Neural progenitor cell (in vitro differentiated cells): ENCODE measurements around the gene ADRB2. TPM values are rescaled to one million over a fixed set of nuclear protein-coding genes. Genes with fewer than 3 reads are reported as not detected.

Experiments
- DNase-seq: peaks from one replicate; pipeline ENCODE4 v3.0.0-alpha.2; 2016; ENCODE audit warnings: low spot score
- H2AFZ ChIP-seq: fragments of 200-600 bp; sonication (generic); replicated peaks from 2 replicates; pipeline ENCODE4 v1.6.1; 2016; ENCODE audit warnings: antibody characterized with exemption
- H3F3A ChIP-seq: fragments of 200-600 bp; sonication (generic); 2 replicates; pipeline ENCODE4 v1.6.1; 2016; ENCODE audit warnings: antibody characterized with exemption, low read depth
- H3K27ac ChIP-seq: fragments of 200-600 bp; sonication (generic); 2 replicates; pipeline ENCODE4 v1.5.1; 2016; ENCODE audit warnings: mild to moderate bottlenecking
- H3K27me3 ChIP-seq: fragments of 200-600 bp; sonication (generic); 2 replicates; pipeline ENCODE4 v1.6.1; 2016; ENCODE audit warnings: mild to moderate bottlenecking, moderate library complexity
- H3K36me3 ChIP-seq: fragments of 200-600 bp; sonication (generic); 2 replicates; pipeline ENCODE4 v1.5.1; 2016
- H3K4me1 ChIP-seq: fragments of 200-600 bp; sonication (generic); 2 replicates; pipeline ENCODE4 v1.6.1; 2016; ENCODE audit warnings: mixed run types
- H3K4me2 ChIP-seq: fragments of 200-600 bp; sonication (generic); 2 replicates; pipeline ENCODE4 v1.6.1; 2016
- H3K4me3 ChIP-seq: fragments of 200-600 bp; sonication (generic); 2 replicates; pipeline ENCODE4 v1.5.1; 2016
- H3K79me2 ChIP-seq: fragments of 200-600 bp; sonication (generic); 2 replicates; pipeline ENCODE4 v1.6.1; 2016; ENCODE audit warnings: low read depth
- H3K9ac ChIP-seq: fragments of 200-600 bp; sonication (generic); 2 replicates; pipeline ENCODE4 v1.6.1; 2016
- H3K9me3 ChIP-seq: fragments of 200-600 bp; sonication (generic); 2 replicates; pipeline ENCODE4 v1.5.1; 2016; ENCODE audit warnings: low read depth
- H4K20me1 ChIP-seq: fragments of 200-600 bp; sonication (generic); 2 replicates; pipeline ENCODE4 v1.6.1; 2016; ENCODE audit warnings: low read depth
- H3K27ac Mint-ChIP-seq: 3 replicates; pipeline ENCODE4 v1.8.0; 2021; ENCODE audit warnings: mixed read lengths
- H3K27me3 Mint-ChIP-seq: 2 replicates; pipeline ENCODE4 v1.8.0; 2022; ENCODE audit warnings: low read depth, mild to moderate bottlenecking, inconsistent platforms, moderate library complexity, mixed read lengths; ENCODE audit not compliant: insufficient read depth
- H3K36me3 Mint-ChIP-seq: 3 replicates; pipeline ENCODE4 v1.8.0; 2021; ENCODE audit warnings: mixed read lengths
- H3K4me1 Mint-ChIP-seq: 3 replicates; pipeline ENCODE4 v1.8.0; 2021; ENCODE audit warnings: mixed read lengths
- H3K4me3 Mint-ChIP-seq: 3 replicates; pipeline ENCODE4 v1.8.0; 2021; ENCODE audit warnings: mild to moderate bottlenecking, moderate library complexity, mixed read lengths
- H3K9me3 Mint-ChIP-seq: 3 replicates; pipeline ENCODE4 v1.8.0; 2020; ENCODE audit warnings: mixed read lengths
- EZH2 ChIP-seq: fragments of 200-600 bp; sonication (generic); IDR thresholded peaks from 2 replicates; pipeline ENCODE4 v1.6.1; 2017; ENCODE audit warnings: antibody characterized with exemption, mild to moderate bottlenecking, moderate library complexity
- EZH2phosphoT487 ChIP-seq: fragments of 200-600 bp; sonication (generic); IDR thresholded peaks from 2 replicates; pipeline ENCODE4 v1.6.1; 2017; ENCODE audit warnings: antibody characterized with exemption
- total RNA-seq: library from RNA; depleted of rRNA; stranded (reverse); fragments of >200 nt; gene quantifications from 2 replicates; pipeline ENCODE4 v1.2.3, GENCODE V29; 2015; ENCODE audit warnings: low replicate concordance
- TF ChIP-seq, protein P1 (sequence below): fragments of 200-600 bp; sonication (generic); IDR thresholded peaks from 2 replicates; pipeline ENCODE4 v1.5.1; 2017; ENCODE audit warnings: antibody characterized with exemption, mild to moderate bottlenecking

ADRB2 gene
- total RNA-seq, 1 donor from 2014 or later: 0.32 TPM

DNA sequence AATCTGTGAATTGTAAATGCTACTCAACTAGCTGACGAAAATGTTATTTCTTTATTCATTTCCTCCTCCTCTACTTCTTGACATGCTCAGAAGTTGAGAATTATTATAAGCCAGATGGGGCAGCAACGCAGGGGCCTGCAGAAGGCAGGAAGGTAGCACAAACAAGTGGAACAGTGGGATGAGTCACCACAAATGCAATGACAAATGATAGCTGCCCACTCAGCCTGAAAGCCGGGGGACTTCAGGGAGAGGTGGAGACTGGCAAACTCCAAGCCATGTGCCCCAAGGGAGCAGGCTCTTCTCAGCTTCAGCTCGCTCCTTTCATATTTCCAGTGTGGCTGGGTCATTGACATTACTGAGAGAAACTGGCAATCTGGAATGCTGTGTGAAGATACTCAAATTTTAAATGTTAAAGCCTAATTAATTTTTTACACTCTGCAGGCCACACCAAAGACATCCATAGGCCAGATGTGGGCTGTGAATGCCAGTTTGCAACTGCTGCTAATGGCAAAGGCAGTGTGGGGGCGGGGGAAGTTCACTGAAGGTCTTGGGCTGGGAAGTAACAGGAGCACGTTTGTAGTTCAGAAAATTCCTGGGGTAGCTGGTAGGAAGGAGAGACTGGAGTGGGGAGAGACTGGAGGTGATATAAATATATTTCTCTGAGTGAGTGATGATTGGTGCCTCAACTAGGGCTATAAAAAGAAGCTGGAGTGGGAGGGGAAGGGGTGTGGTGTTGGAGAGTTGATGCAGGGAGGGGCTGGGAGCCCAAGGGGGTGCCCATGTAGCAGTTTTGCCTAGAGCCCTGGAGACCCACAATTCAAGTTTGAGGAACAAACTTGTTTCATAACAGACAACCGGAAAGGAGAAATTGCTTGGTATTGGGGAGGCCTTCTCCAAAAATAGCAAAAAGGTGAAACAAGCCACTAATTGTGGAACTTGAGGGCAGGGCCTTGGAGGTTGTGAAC is 20.8 kb upstream of the ADRB2 start:
- Histone ChIP-seq H2AFZ (no peak overlapping the region), H3K4me3 (no peak overlapping the region), H3K4me2 (no peak overlapping the region), H3K9me3 (no peaks in the 10 kb centered on the region), H3K27ac (no peak overlapping the region), H3K79me2 (no peaks in the 10 kb centered on the region), H3K4me1 (no peaks in the 10 kb centered on the region), H3K9ac (no peak overlapping the region), H3K36me3 (no peaks in the 10 kb centered on the region), H3K27me3 (no peaks in the 10 kb centered on the region), H4K20me1 (no peaks in the 10 kb centered on the region), H3F3A (no peaks in the 10 kb centered on the region)
- Mint-ChIP-seq H3K9me3 (no peaks in the 10 kb centered on the region), H3K4me3 (no peak overlapping the region), H3K27me3 (peaks cover 3% of the 10 kb centered on the region), H3K27ac (no peak overlapping the region), H3K4me1 (peaks cover 21% of the 10 kb centered on the region), H3K36me3 (no peaks in the 10 kb centered on the region)
- TF ChIP-seq, protein P1, sequence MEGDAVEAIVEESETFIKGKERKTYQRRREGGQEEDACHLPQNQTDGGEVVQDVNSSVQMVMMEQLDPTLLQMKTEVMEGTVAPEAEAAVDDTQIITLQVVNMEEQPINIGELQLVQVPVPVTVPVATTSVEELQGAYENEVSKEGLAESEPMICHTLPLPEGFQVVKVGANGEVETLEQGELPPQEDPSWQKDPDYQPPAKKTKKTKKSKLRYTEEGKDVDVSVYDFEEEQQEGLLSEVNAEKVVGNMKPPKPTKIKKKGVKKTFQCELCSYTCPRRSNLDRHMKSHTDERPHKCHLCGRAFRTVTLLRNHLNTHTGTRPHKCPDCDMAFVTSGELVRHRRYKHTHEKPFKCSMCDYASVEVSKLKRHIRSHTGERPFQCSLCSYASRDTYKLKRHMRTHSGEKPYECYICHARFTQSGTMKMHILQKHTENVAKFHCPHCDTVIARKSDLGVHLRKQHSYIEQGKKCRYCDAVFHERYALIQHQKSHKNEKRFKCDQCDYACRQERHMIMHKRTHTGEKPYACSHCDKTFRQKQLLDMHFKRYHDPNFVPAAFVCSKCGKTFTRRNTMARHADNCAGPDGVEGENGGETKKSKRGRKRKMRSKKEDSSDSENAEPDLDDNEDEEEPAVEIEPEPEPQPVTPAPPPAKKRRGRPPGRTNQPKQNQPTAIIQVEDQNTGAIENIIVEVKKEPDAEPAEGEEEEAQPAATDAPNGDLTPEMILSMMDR: no peak
- TF ChIP-seq EZH2phosphoT487: no peak
- no peak for TF ChIP-seq EZH2
- no peak for DNase-seq

GRCh38 chr5:148806520-148806931 is 19.9 kb upstream of the ADRB2 start:
- Histone ChIP-seq H3K9ac (no peak overlapping the region), H3K79me2 (no peaks in the 10 kb centered on the region), H3K4me2 (no peak overlapping the region), H3K36me3 (no peaks in the 10 kb centered on the region), H3K27me3 (no peaks in the 10 kb centered on the region), H2AFZ (no peak overlapping the region), H3K9me3 (no peaks in the 10 kb centered on the region), H3F3A (no peaks in the 10 kb centered on the region), H4K20me1 (no peaks in the 10 kb centered on the region), H3K27ac (no peak overlapping the region), H3K4me3 (no peak overlapping the region), H3K4me1 (no peaks in the 10 kb centered on the region)
- Mint-ChIP-seq H3K27me3 (peaks cover 3% of the 10 kb centered on the region), H3K36me3 (no peaks in the 10 kb centered on the region), H3K27ac (no peak overlapping the region), H3K9me3 (no peaks in the 10 kb centered on the region), H3K4me1 (peaks cover 21% of the 10 kb centered on the region), H3K4me3 (no peak overlapping the region)
- TF ChIP-seq EZH2 (no peak), EZH2phosphoT487 (no peak)
- DNase-seq: no peak

DNA sequence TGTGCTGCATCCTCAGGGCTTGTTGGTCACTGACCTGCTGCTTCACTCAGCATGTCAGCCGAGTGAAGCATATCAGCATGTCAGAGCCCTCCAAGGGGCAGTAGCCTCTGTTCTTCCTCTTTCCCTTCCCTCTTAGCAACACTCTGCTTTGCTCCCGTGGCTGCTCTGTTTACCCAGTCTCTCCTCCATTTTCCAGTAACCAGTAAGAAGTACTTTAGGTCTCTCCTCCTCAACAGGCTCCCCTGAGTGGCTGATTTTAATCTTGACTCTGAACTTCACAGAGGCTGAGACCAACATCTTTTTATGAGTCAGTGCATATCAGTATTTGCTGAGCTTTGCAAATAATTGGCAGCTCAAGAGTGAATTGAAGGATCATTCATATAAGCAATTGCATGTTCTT is 18.6 kb upstream of the ADRB2 start:
- Mint-ChIP-seq H3K4me3 (no peak overlapping the region), H3K9me3 (no peaks in the 10 kb centered on the region), H3K36me3 (no peaks in the 10 kb centered on the region), H3K4me1 (peaks cover 21% of the 10 kb centered on the region), H3K27me3 (peaks cover 3% of the 10 kb centered on the region), H3K27ac (peak overlapping the region; percentile 34)
- Histone ChIP-seq H3K27ac (no peak overlapping the region), H3K4me1 (no peaks in the 10 kb centered on the region), H3K9me3 (no peaks in the 10 kb centered on the region), H3K79me2 (no peaks in the 10 kb centered on the region), H3K27me3 (no peaks in the 10 kb centered on the region), H3K36me3 (no peaks in the 10 kb centered on the region), H2AFZ (no peak overlapping the region), H3F3A (no peaks in the 10 kb centered on the region), H3K4me3 (no peak overlapping the region), H4K20me1 (no peaks in the 10 kb centered on the region), H3K9ac (no peak overlapping the region), H3K4me2 (no peak overlapping the region)
- DNase-seq: no peak
- no peak for TF ChIP-seq EZH2phosphoT487
- TF ChIP-seq, protein P1: no peak
